Hematopoietic multipotent progenitor cell treated with erythropoietin and hydrocortisone succinate and interleukin-3 and kit ligand, for 8 days (in vitro differentiated cells): ENCODE results near the gene AGA.

ENCODE experiments used
- DNase-seq: peaks from one replicate; pipeline ENCODE4 v3.0.0-alpha.2; 2015

Gene AGA

DNA sequence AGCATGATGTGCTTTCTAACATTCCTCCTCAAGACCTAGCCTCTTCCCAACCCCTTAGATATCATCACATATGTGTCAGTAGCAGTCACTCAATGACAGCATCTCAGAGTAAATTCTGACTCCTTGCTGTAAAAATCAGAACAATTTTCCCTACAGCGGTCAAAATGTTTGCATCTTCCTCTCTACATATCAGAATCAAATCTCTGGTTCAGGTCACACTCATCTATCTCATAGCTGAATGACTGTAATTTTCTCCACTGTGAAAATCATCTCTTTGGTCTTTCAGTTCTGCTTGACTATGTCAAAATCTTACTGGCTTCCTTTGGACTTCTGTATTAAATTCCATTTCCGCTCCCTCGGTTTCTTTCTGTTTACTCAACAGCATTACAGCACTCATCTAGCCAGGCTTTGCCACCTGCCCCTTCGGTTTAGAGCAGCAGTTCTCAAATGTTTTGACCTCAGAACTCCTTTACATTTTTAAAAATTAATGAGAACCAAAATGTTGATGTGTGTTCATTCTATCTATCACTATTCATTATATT, 57.3 kb downstream of the AGA start:
- DNase-seq: no peak

GRCh38 chr4:177381762-177382310, 60.4 kb downstream of the AGA start:
- no peak for DNase-seq
